Natural killer cell treated with Interleukin-12 subunit alpha and Interleukin-12 subunit beta and Interleukin-15 and Interleukin-18, amount 100 ng/mL, for 72 hours (primary cell): Measurements from ENCODE around the gene GPC6. TPM values are rescaled to one million over a fixed set of nuclear protein-coding genes. Genes with fewer than 3 reads are reported as not detected.

Source experiments
- ATAC-seq, 2 donors: fragments of 150-1000 bp; cut with Tn5 transposase in 1 of 2; sonication (Bioruptor Pico), chemical (Tn5 transposase) in 1 of 2; 2 replicates each; pipeline ENCODE4 v1.10.0; 2021
- DNase-seq: peaks from one replicate; pipeline ENCODE4 v3.0.0; 2022; ENCODE audit warnings: low spot score
- H3K27ac Mint-ChIP-seq, 2 donors: 1 replicate in 1 of 2; 2 replicates in 1 of 2; pipeline ENCODE4 v1.8.0; 2022; ENCODE audit warnings: mixed read lengths in 2 of 2, mild to moderate bottlenecking in 1 of 2, moderate library complexity in 1 of 2
- H3K27me3 Mint-ChIP-seq, 2 donors: 1 replicate in 1 of 2; 2 replicates in 1 of 2; pipeline ENCODE4 v1.8.0; 2022; ENCODE audit warnings: mixed read lengths in 2 of 2
- H3K36me3 Mint-ChIP-seq: one replicate; pipeline ENCODE4 v1.8.0; 2022; ENCODE audit warnings: mixed read lengths
- H3K4me1 Mint-ChIP-seq, 2 donors: 1 replicate in 1 of 2; 2 replicates in 1 of 2; pipeline ENCODE4 v1.8.0; 2022; ENCODE audit warnings: low read depth in 2 of 2, mixed read lengths in 2 of 2, mild to moderate bottlenecking in 1 of 2
- H3K4me3 Mint-ChIP-seq: one replicate; pipeline ENCODE4 v1.8.0; 2022; ENCODE audit warnings: mixed read lengths
- H3K9me3 Mint-ChIP-seq: 2 replicates; pipeline ENCODE4 v1.8.0; 2022; ENCODE audit warnings: mixed read lengths
- total RNA-seq, 2 donors: library from RNA; stranded (reverse); gene quantifications; one replicate each; pipeline ENCODE4 v1.2.3, GENCODE V29; 2022

GPC6 gene
- total RNA-seq, 2 donors from 2014 or later: not detected

DNA sequence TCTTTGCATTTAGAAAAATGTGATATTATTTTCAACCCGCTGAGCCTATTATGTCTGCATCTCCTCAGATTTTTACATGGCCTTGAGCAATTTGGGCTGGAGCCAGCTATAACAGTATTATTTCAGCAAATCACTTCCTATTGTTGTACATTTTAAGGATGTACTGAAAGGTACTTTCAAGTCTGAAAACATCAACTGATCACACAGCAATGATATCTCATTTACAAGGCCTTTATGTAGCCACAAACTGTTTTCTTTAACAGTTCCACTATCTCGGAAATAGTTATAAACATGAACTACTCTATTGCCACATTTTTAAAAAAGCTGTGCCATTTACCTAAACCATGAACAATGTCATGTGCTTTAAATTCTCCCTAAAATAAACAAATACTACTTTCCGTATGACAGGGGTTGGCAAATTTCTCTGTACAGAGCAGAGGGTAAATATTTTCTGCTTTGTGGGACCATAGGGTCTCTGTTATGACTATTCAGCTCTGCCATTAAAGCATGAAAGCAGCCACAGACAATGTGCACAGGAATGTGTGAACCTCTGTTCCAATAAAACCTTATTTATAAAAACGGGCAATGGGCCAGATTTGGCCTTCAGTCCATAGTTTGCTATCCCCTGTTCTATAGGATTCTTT, 560.4 kb downstream of the GPC6 start:
- Mint-ChIP-seq H3K27ac (no peak overlapping the region), H3K36me3 (no peaks in the 10 kb centered on the region)

GRCh38 chr13:93788456-93788855, 561.8 kb downstream of the GPC6 start:
- peaks cover 8% of the 10 kb centered on the region for H3K9me3 Mint-ChIP-seq
- DNase-seq: no peak
- H3K36me3 Mint-ChIP-seq: no peaks in the 10 kb centered on the region
- ATAC-seq: no peak
- no peak overlapping the region for H3K27ac Mint-ChIP-seq
- H3K4me1 Mint-ChIP-seq: no peaks in the 10 kb centered on the region
- no peaks in the 10 kb centered on the region for H3K27me3 Mint-ChIP-seq
- H3K4me3 Mint-ChIP-seq: no peak overlapping the region

More for the DNA sequence above, 560.4 kb downstream of the GPC6 start:
- ATAC-seq: no peak
- Mint-ChIP-seq H3K27me3 (no peaks in the 10 kb centered on the region), H3K4me3 (no peak overlapping the region), H3K9me3 (peaks cover 10% of the 10 kb centered on the region), H3K4me1 (no peaks in the 10 kb centered on the region)
- DNase-seq: no peak

DNA sequence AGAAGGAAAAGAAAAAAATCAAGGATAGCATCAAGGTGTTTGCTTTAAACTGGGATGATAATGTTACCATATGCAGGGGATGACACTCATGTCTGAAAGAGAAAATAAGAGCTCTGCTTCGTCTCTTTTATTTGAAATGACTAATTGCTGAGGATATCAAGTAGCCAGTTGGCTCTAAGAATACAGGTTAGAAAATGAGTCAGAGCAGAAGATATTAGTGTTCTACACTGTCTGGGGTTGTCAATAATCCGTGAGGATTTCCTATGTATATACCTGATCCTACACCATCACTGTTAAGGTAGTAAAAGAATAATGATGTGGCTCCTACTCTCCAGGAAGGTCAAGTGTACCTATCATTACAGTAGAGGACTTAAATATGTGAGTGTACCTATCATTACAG, 562.5 kb downstream of the GPC6 start:
- Mint-ChIP-seq H3K36me3 (no peaks in the 10 kb centered on the region), H3K9me3 (peaks cover 8% of the 10 kb centered on the region), H3K27ac (no peak overlapping the region), H3K4me3 (no peak overlapping the region), H3K4me1 (peaks cover 0 to 3% of the 10 kb centered on the region in 2 donors), H3K27me3 (no peaks in the 10 kb centered on the region)
- DNase-seq: no peak
- peak in 1 of 2 donors; percentile 66 for ATAC-seq

DNA sequence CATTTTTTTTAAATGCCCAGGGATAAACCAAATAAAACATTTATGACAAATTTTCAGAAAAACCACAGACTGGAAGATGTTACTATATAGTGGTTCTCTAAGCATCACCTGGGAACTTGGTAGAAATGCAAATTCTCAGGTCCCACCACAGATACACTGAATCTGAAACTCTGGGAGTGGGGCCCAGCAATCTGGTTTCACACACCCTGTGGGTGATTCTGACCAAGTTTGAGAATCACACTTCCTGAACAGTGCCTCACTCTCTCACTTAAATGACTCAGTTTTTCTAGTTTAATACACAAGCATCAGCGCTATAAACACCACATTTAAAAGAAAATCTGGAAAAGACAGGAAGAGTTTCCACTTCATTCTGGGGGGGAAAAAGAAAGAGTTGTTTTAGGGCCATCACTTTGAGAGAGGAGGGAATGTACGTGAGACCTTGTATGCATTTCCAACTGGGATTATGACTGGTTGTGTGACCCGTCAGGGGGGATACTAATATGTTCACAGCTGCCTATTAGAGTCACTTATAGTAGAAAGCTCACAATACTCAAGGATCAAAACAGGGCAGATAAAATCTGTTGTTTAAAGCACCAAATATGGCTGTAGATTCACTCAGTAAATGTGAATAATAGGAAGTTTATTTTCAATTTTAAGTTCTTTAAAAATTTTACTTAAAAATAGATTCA, 567.7 kb downstream of the GPC6 start:
- no peak for DNase-seq
- Mint-ChIP-seq H3K27me3 (no peaks in the 10 kb centered on the region), H3K27ac (peak overlapping the region; percentile 18 to 53), H3K4me3 (peak overlapping the region; percentile 28), H3K4me1 (peaks cover 13 to 15% of the 10 kb centered on the region in 2 donors), H3K9me3 (peaks cover 5% of the 10 kb centered on the region), H3K36me3 (no peaks in the 10 kb centered on the region)
- ATAC-seq: peak; percentile 91

DNA sequence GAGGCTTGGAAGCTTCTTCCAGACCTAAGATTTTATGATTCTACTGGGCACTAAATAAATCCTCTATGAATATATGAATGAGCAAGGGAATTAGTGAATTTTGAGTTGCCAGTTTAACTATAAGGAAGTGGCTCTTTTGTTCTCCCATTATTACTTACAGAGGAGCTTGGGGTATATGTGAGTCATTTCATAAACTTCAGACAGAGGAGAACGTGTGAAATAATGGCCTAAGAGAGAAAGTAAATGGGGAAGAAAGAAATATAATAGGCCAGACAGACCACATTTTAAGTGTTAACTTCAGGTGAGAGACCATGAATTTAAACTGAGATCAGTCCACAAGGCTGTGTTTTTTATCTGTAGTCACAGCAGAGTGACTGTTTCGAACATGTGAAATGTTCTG, 570.9 kb downstream of the GPC6 start:
- Mint-ChIP-seq H3K4me1 (peaks cover 13 to 15% of the 10 kb centered on the region in 2 donors), H3K4me3 (peak overlapping the region; percentile 32), H3K9me3 (peaks cover 2% of the 10 kb centered on the region), H3K36me3 (no peaks in the 10 kb centered on the region), H3K27me3 (no peaks in the 10 kb centered on the region), H3K27ac (no peak overlapping the region)
- DNase-seq: no peak
- peak; percentile 54 to 61 for ATAC-seq

DNA sequence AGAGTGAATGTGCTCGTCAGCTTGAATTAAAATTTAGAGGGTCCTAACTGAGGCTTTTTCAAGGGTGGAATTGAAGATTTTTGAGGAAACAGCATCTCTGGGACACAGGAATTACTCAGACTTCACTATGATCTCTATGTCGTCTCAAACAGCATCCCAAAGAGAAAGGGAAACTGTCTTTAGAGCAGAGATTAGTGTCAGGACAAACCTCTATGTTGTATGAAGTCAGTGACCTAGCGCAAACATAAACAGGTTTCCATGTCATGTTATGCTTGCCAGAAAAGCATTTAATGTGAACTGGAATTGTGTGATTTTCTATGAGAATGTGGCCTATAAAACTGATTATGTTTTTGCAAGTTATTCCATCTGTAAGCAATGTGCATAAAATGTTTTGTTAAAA, 573.7 kb downstream of the GPC6 start:
- H3K9me3 Mint-ChIP-seq: peaks cover 5% of the 10 kb centered on the region
- no peaks in the 10 kb centered on the region for H3K36me3 Mint-ChIP-seq
- no peak for DNase-seq
- ATAC-seq: no peak
- H3K4me3 Mint-ChIP-seq: no peak overlapping the region
- H3K27ac Mint-ChIP-seq: no peak overlapping the region
- H3K4me1 Mint-ChIP-seq: peaks cover 6 to 7% of the 10 kb centered on the region in 2 donors
- no peaks in the 10 kb centered on the region for H3K27me3 Mint-ChIP-seq

- Mint-ChIP-seq H3K27ac (no peak overlapping the region), H3K36me3 (no peaks in the 10 kb centered on the region), H3K27me3 (no peaks in the 10 kb centered on the region), H3K4me3 (no peak overlapping the region), H3K9me3 (peaks cover 9% of the 10 kb centered on the region), H3K4me1 (no peaks in the 10 kb centered on the region)
- DNase-seq: no peak
- ATAC-seq: no peak
Observed at GRCh38 chr13:93805736-93806135, 579.1 kb downstream of the GPC6 start.

GRCh38 chr13:93806861-93807260, 580.3 kb downstream of the GPC6 start:
- H3K27ac Mint-ChIP-seq: no peak overlapping the region
- H3K27me3 Mint-ChIP-seq: no peaks in the 10 kb centered on the region
- no peaks in the 10 kb centered on the region for H3K4me1 Mint-ChIP-seq
- H3K4me3 Mint-ChIP-seq: no peak overlapping the region
- peaks cover 9% of the 10 kb centered on the region for H3K9me3 Mint-ChIP-seq
- no peak for DNase-seq
- H3K36me3 Mint-ChIP-seq: no peaks in the 10 kb centered on the region
- ATAC-seq: no peak

- Mint-ChIP-seq H3K27ac (no peak overlapping the region), H3K36me3 (no peaks in the 10 kb centered on the region), H3K4me3 (no peak overlapping the region), H3K9me3 (peaks cover 6% of the 10 kb centered on the region), H3K4me1 (no peaks in the 10 kb centered on the region), H3K27me3 (no peaks in the 10 kb centered on the region)
- DNase-seq (no peak), ATAC-seq (no peak)
Observed at GRCh38 chr13:93810264-93810663, 583.7 kb downstream of the GPC6 start.

DNA sequence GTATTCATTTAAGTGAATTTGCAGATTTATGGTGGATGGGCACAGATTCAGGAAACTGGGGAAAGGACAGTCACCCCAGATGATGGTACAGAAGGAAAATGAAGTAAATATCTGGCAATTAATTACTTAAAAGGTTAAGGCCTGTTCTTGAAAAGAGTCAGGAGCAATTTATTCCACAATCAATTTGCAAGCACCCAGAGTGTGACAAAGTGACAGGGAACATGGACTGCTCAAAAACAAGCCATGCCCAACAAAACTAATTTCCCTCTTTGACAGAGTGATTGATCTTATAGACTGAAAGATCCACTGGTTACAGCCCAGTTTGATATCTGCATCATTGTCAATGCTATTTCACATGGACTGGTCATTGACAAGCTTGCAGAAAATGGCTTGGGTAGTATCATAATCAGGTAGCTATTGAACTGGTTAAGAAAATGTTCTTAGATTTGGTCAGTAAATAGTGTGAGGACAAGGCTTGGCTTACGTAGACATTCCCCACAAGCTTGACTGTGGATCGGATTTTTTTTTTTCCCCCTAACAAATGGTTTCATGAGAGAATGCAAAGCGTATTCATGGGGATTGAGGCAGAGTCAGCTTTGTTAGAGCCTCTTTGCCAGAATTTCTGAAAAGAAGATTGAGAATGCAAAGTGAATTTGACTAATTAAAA, 584.6 kb downstream of the GPC6 start:
- Mint-ChIP-seq H3K36me3 (no peaks in the 10 kb centered on the region), H3K27me3 (no peaks in the 10 kb centered on the region), H3K4me3 (no peak overlapping the region), H3K27ac (no peak overlapping the region), H3K4me1 (no peaks in the 10 kb centered on the region), H3K9me3 (peaks cover 3% of the 10 kb centered on the region)
- ATAC-seq (no peak), DNase-seq (no peak)

DNA sequence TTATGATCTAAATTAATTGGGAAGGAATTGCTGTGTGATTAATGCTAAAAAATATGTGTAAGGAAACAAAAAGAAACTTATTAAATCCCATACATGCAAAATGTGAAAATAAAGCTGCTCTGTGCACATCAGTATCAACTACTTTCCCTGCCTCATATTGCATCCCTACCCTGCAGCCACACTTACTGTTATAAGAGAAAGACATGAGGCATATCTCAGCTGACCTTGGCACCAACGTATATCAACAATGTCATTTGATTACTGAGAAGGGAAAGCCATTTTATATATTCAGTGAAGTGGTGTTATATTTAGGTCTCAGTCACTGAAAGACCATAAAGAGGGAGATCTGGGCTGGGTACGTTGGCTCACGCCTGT, 585.1 kb downstream of the GPC6 start:
- H3K36me3 Mint-ChIP-seq: no peaks in the 10 kb centered on the region
- DNase-seq: no peak

DNA sequence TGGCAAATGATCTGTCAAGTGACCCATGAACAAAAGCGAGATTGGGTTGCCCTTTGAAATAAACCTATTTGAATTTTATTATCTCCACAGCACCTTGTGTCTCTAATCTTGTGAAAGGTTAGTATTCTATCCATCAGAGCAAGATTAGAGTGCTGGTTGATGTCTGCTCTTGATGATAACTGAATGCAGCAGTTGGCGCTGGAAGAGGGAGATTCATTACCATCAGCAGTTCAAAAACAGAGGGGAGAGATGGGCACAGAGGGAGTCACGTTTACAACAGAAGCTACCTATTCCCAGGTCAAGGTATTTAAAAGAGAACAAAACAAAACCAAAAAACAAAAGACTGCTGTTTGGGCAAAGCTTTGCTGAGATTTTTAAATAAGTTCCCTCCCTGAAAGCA, 588.1 kb downstream of the GPC6 start:
- no peak for DNase-seq
- Mint-ChIP-seq H3K27me3 (no peaks in the 10 kb centered on the region), H3K9me3 (no peaks in the 10 kb centered on the region), H3K4me3 (no peak overlapping the region), H3K27ac (no peak overlapping the region), H3K4me1 (no peaks in the 10 kb centered on the region), H3K36me3 (no peaks in the 10 kb centered on the region)
- no peak for ATAC-seq

More for the DNA sequence above, 585.1 kb downstream of the GPC6 start:
- Mint-ChIP-seq H3K4me3 (no peak overlapping the region), H3K27ac (no peak overlapping the region), H3K4me1 (no peaks in the 10 kb centered on the region), H3K27me3 (no peaks in the 10 kb centered on the region), H3K9me3 (peaks cover 3% of the 10 kb centered on the region)
- no peak for ATAC-seq

DNA sequence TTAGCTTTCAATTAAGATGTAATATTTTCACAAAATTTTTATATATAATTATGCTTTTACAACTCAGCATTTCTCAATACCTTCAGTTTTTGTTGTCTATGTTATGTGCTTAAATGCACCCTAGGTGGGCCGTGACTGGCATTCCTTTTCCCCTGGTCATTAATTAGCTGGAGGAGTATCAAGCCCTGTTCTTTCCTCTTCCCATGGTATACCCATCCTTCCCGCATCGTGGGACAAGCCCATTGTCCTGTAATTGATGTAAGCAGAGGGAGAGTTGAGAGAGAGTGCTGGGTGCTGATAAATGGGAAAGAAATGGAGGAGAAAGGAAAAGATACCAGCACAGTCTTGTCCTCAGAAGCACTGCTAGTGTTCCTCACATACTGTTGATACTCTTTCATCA, 591.7 kb downstream of the GPC6 start:
- DNase-seq (no peak), ATAC-seq (no peak)
- H3K4me3 Mint-ChIP-seq: no peak overlapping the region
- H3K27ac Mint-ChIP-seq: no peak overlapping the region
- H3K4me1 Mint-ChIP-seq: no peaks in the 10 kb centered on the region
- no peaks in the 10 kb centered on the region for H3K9me3 Mint-ChIP-seq
- H3K36me3 Mint-ChIP-seq: no peaks in the 10 kb centered on the region
- H3K27me3 Mint-ChIP-seq: no peaks in the 10 kb centered on the region

DNA sequence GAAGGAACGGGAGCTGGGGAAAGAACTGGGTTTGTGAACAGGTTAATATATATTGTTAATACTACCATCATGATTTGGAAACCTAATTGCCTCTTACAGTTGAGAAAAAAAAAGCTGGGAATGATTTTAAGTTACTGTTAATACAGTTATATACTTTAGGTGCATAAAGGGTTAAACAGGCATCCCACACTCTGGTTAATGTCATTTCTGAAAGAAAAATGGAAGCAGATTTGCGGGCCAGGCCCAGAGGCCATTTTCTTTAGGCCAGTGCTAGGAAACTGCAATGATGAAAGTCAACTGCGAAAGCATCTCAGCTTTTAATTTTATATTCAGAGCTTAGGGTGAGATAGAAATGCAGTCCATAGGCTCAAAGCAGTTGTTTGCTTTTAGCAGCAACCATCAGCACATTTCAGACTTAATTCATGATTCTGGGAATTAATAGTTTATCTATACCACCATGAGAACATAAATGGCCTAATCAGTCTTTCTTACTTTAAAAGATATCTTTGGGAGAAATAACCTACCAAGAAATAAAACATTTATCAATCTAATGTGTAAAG, 592.8 kb downstream of the GPC6 start:
- H3K9me3 Mint-ChIP-seq: no peaks in the 10 kb centered on the region
- H3K27me3 Mint-ChIP-seq: no peaks in the 10 kb centered on the region
- DNase-seq (no peak), ATAC-seq (no peak)
- H3K36me3 Mint-ChIP-seq: no peaks in the 10 kb centered on the region
- H3K27ac Mint-ChIP-seq: no peak overlapping the region
- no peak overlapping the region for H3K4me3 Mint-ChIP-seq
- H3K4me1 Mint-ChIP-seq: no peaks in the 10 kb centered on the region
